ENCODE data around the gene SHISA5. TPM values are rescaled to one million over a fixed set of nuclear protein-coding genes. Genes with fewer than 3 reads are reported as not detected.

Gene SHISA5
- total RNA-seq, 2 donors from 2014 or later: 192 to 193 TPM

DNA sequence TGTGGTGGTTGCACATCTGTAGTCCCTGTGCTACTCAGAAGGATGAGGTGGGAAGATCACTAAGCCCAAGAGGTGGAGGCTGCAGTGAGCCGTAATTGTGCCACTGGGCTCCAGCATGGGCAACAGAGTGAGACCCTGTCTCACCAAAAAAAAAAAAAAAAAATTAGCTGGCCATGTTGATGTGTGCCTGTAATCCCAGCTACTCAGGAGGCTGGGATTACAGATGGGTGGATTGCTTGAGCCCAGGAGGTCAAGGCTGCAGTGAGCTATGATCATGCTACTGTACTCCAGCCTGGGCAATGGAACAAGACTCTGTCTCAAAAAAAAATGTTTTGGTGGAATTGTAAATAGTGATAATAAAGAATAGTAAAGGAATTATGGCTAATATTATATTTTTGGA is 47.5 kb downstream of the SHISA5 start:
- peaks cover 76% of the 10 kb centered on the region for H3K36me3 ChIP-seq (ENCODE audit: control insufficient read depth, insufficient read depth, low read length)
- H3K4me1 ChIP-seq (ENCODE audit: control insufficient read depth, insufficient read depth, low read length): no peaks in the 10 kb centered on the region
- no peak overlapping the region for H3K4me3 ChIP-seq (ENCODE audit: low read length)
- H3K27ac ChIP-seq (ENCODE audit: low read depth, low read length): no peak overlapping the region
- Mint-ChIP-seq H3K4me1 (no peaks in the 10 kb centered on the region), H3K4me3 (no peak overlapping the region), H3K27me3 (ENCODE audit: insufficient read depth) (no peaks in the 10 kb centered on the region), H3K36me3 (ENCODE audit: low read depth) (peaks cover 60% of the 10 kb centered on the region), H3K9me3 (no peaks in the 10 kb centered on the region), H3K27ac (no peak overlapping the region)
- H3K27me3 ChIP-seq (ENCODE audit: control insufficient read depth, insufficient read depth, low read length, poor library complexity, severe bottlenecking): no peaks in the 10 kb centered on the region
- DNase-seq: no peak
- no peak overlapping the region for H3K9ac ChIP-seq (ENCODE audit: extremely low read depth, low read length, poor library complexity, severe bottlenecking)
- no peaks in the 10 kb centered on the region for H3K9me3 ChIP-seq (ENCODE audit: control insufficient read depth, low read length)
- 97% methylated on average over 1 of the region's 1 CpG; no CpG with 5 or more reads in 1 of the 2 experiments for WGBS, 2 experiments (ENCODE audit: insufficient coverage in 1 of 2, insufficient read length in 1 of 2)
- TF ChIP-seq CTCF (conservative IDR thresholded peaks at IDR 0.05): no peak

DNA sequence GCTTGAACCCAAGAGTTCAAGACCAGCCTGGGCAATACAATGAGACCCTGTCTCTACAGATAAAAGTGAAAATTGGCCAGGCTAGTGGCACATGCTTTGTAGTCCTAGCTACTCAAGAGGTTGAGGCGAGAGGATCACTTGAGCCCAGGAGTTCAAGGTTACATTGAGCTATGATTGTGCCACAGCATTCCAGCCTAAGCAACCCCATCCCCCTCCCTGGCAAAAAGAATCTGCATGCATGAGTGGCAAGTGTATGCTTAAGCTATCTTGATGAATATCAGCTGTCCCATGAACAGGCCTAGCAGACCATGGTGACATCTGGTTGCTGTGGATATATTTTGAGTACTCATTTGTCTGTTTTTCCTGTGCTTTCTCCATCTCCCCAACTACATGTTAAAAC is 52.7 kb downstream of the SHISA5 start:
- no peaks in the 10 kb centered on the region for H3K9me3 Mint-ChIP-seq

GRCh38 chr3:48446425-48447193 is 57.4 kb downstream of the SHISA5 start, which contains the start of gene ATRIP:
TSS of gene ATRIP (plus strand) at chr3:48446737. CDS start at chr3:48446846, 109 bp downstream.
- TF ChIP-seq CTCF (conservative IDR thresholded peaks at IDR 0.05): no peak
- Histone ChIP-seq H3K27ac (ENCODE audit: low read depth, low read length) (peak within 1 kb of the TSS; percentile 74), H3K4me1 (ENCODE audit: control insufficient read depth, insufficient read depth, low read length) (no peaks in the 10 kb centered on the region), H3K4me3 (ENCODE audit: low read length) (peak within 1 kb of the TSS; percentile 98), H3K36me3 (ENCODE audit: control insufficient read depth, insufficient read depth, low read length) (peaks cover 40% of the 10 kb centered on the region), H3K9me3 (ENCODE audit: control insufficient read depth, low read length) (no peaks in the 10 kb centered on the region), H3K9ac (ENCODE audit: extremely low read depth, low read length, poor library complexity, severe bottlenecking) (peak within 1 kb of the TSS; percentile 67), H3K27me3 (ENCODE audit: control insufficient read depth, insufficient read depth, low read length, poor library complexity, severe bottlenecking) (no peaks in the 10 kb centered on the region)
- peak within 1 kb of the TSS; percentile 77 for H3K4me3 Mint-ChIP-seq
- H3K36me3 Mint-ChIP-seq (ENCODE audit: low read depth): peaks cover 26% of the 10 kb centered on the region
- peaks cover 19% of the 10 kb centered on the region for H3K4me1 Mint-ChIP-seq
- H3K9me3 Mint-ChIP-seq: no peaks in the 10 kb centered on the region
- H3K27ac Mint-ChIP-seq: peak within 1 kb of the TSS; percentile 88
- WGBS, 2 experiments (ENCODE audit: insufficient coverage in 1 of 2, insufficient read length in 1 of 2): 0 to 1% methylated on average over 20 to 91 of the region's 91 CpGs
- DNase-seq: peak; percentile 96
- no peaks in the 10 kb centered on the region for H3K27me3 Mint-ChIP-seq (ENCODE audit: insufficient read depth)

More for the DNA sequence above, 52.7 kb downstream of the SHISA5 start:
- Histone ChIP-seq H3K9ac (ENCODE audit: extremely low read depth, low read length, poor library complexity, severe bottlenecking) (no peak overlapping the region), H3K27ac (ENCODE audit: low read depth, low read length) (no peak overlapping the region), H3K27me3 (ENCODE audit: control insufficient read depth, insufficient read depth, low read length, poor library complexity, severe bottlenecking) (no peaks in the 10 kb centered on the region), H3K4me1 (ENCODE audit: control insufficient read depth, insufficient read depth, low read length) (no peaks in the 10 kb centered on the region), H3K4me3 (ENCODE audit: low read length) (no peak overlapping the region), H3K9me3 (ENCODE audit: control insufficient read depth, low read length) (no peaks in the 10 kb centered on the region), H3K36me3 (ENCODE audit: control insufficient read depth, insufficient read depth, low read length) (peaks cover 50% of the 10 kb centered on the region)
- WGBS, 2 experiments (ENCODE audit: insufficient coverage in 1 of 2, insufficient read length in 1 of 2): 100% methylated on average over 1 of the region's 1 CpG
- Mint-ChIP-seq H3K27ac (no peak overlapping the region), H3K27me3 (ENCODE audit: insufficient read depth) (no peaks in the 10 kb centered on the region), H3K4me1 (peaks cover 9% of the 10 kb centered on the region), H3K4me3 (no peak overlapping the region), H3K36me3 (ENCODE audit: low read depth) (peaks cover 39% of the 10 kb centered on the region)
- TF ChIP-seq CTCF (conservative IDR thresholded peaks at IDR 0.05): no peak
- no peak for DNase-seq

Data from endodermal cell (in vitro differentiated cells).